T1000 (cell line): ENCODE results near the gene PRSS8.
A peak's percentile ranks its signal among the peaks of the same experiment; 100 is the strongest.

ENCODE experiments used
- DNase-seq: peaks from one replicate; lab custom pipeline; 2025; ENCODE audit warnings: mixed read lengths; lab: John Stamatoyannopoulos, UW

Gene PRSS8

GRCh38 chr16:31128711-31129567 lies 6.6 kb downstream of the PRSS8 start:
- DNase-seq: no peak

GRCh38 chr16:31127182-31127581 lies 8.3 kb downstream of the PRSS8 start:
- DNase-seq: no peak

- no peak for DNase-seq
Measured at GRCh38 chr16:31125844-31126243, 9.7 kb downstream of the PRSS8 start.

- no peak for DNase-seq
Measured at GRCh38 chr16:31120129-31120528, 15.4 kb downstream of the PRSS8 start.

GRCh38 chr16:31118223-31119155 lies 17.0 kb downstream of the PRSS8 start:
- DNase-seq: no peak

GRCh38 chr16:31117384-31118222 lies 17.9 kb downstream of the PRSS8 start, which contains the start of gene KAT8:
TSS of gene KAT8 (plus strand) at chr16:31117664. CDS start at chr16:31117682, 18 bp downstream.
- DNase-seq: peak; percentile 97

- no peak for DNase-seq
Measured at GRCh38 chr16:31114468-31114867, 21.1 kb downstream of the PRSS8 start.

GRCh38 chr16:31113121-31114120 lies 22.1 kb downstream of the PRSS8 start:
- no peak for DNase-seq

- DNase-seq: no peak
Measured at GRCh38 chr16:31112711-31113110, 22.8 kb downstream of the PRSS8 start.

GRCh38 chr16:31111881-31112466 lies 23.6 kb downstream of the PRSS8 start:
- DNase-seq: no peak

GRCh38 chr16:31110106-31111034 lies 25.2 kb downstream of the PRSS8 start:
- DNase-seq: no peak

GRCh38 chr16:31109622-31110021 lies 25.9 kb downstream of the PRSS8 start:
- no peak for DNase-seq

- no peak for DNase-seq
Measured at GRCh38 chr16:31108794-31109558, 26.6 kb downstream of the PRSS8 start.

- DNase-seq: peak; percentile 35
Measured at GRCh38 chr16:31108035-31108793, 27.3 kb downstream of the PRSS8 start, which contains the start of gene BCKDK. TSS of gene BCKDK (plus strand) at chr16:31108386. CDS start at chr16:31109224, 838 bp downstream.

GRCh38 chr16:31107465-31107867 lies 28.1 kb downstream of the PRSS8 start:
- DNase-seq: no peak

GRCh38 chr16:31106509-31107464 lies 28.7 kb downstream of the PRSS8 start:
- no peak for DNase-seq
